Suppressor macrophage treated with lipopolysaccharide for 4 hours (primary cell): ENCODE measurements around the gene CEP170B.
"Not testable (repeated sequence)": the region's sequence is repeated elsewhere in the genome, so short reads cannot be mapped to it uniquely, and the experiment has no call there.

Source experiments
- DNase-seq: peaks from one replicate; pipeline ENCODE4 v3.0.0-alpha.2; 2020

CEP170B gene

GRCh38 chr14:104844306-104845032 lies 20.6 kb upstream of the CEP170B start:
- DNase-seq: no peak

DNA sequence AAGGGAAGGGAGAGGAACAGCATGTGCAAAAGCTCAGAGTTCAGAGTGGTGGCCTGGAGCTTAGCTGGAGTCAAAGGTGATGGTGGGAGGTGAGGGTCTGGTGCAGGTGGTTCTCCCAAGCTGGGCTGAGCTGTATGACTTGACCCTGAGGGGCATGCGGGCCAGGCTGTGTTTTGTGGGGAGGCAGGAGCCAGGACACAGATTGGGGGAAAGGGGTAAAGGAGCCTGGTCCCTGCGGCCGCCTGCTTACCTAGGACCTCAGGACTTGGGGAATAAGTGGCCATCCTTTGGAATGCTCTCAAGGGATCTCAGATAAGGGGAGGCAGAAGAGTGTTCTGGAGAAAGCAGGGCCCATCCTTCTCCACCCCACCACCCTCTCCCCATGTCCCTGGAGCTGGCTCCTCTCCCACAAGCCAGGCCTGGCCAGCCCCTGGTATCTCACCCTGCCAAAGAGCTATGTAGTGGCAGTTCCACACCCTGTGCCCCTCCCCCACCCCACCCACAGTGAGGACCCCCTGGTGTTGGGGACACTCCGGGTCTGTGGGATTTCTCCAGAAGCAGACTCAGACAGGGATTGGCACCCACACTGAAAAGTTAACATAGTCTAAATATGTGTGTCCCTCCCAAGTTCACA lies 19.9 kb upstream of the CEP170B start:
- no peak for DNase-seq

DNA sequence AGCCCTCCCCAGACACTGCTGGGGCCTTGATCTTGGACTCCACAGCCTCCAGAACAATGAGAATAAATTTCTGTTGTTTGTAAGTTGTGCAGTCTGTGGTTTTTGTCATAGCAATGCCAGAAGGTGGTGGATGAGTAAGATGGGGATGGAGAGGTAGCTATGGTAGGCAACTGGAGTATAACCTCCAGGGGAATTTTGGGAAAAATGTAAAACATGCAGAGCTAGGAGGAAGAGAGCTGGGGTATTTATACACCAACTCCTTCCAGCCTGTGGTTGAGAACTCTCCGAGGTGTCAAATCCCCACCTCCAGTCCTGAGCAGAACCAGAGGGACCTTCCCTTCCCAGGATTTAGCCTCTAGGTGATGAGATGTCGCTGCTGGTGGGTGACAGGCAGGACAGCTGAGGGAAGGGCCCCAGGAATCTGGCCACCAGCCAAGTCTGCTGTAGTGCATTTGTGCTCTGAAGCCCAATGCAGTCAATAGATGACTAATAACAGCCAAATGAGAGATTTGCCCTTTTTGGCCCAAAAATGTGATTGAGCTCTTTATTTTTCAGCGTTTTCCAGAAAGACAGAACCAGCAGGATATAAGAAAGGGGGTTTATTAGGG lies 19.1 kb upstream of the CEP170B start:
- DNase-seq: no peak

- no peak for DNase-seq
These were observed 12.8 kb upstream of the CEP170B start for GRCh38 chr14:104852280-104852663.

DNA sequence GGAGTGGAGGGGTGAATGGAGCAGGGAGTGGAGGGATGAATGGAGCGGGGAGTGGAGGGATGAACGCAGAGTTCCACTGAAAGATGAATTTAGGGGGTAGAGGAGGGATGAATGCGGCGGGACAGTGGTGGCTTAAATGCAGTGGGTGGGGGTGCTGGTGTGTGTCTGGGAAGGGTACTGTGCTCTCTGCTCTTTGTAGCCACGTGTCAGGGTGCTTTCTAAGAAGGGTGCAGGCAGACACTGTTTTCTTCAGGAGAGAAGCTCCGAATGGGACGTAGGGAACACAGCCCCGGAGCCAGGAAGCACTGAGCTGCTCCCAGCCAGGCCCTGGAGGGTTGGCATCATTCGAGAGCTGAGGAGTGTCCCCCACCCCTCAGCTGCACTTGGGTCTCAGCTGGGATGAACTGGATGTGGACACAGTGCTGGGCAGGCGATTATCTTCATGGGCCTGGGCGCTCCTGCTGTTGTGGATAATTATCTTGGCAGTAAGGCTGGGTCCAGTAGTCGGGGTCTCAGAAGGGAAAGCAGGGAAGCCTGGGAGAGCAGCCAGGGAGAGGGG lies 9.5 kb upstream of the CEP170B start:
- DNase-seq: no peak

- no peak for DNase-seq
These were observed 8.8 kb upstream of the CEP170B start for GRCh38 chr14:104856157-104856868.

GRCh38 chr14:104856869-104857860 lies 7.9 kb upstream of the CEP170B start:
- DNase-seq: no peak

GRCh38 chr14:104857931-104858330 lies 7.1 kb upstream of the CEP170B start:
- not testable (repeated sequence) for DNase-seq

GRCh38 chr14:104858811-104859426 lies 6.1 kb upstream of the CEP170B start:
- DNase-seq: no peak

DNA sequence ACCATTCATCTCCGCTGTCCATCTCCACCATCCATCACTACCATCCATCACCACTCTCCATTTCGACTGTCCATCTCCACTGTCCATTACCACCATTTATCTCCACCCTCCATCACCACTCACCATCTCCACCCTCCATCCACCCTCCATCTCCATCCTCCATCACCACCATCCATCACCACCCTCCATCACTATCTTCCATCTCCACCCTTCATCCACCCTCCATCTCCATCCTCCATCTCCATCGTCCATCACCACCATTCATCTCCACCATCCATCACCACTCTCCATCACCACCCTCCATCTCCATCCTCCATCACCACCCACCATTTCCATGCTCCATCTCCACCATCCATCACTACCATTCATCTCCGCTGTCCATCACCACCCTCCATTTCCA lies 5.2 kb upstream of the CEP170B start:
- DNase-seq: no peak

DNA sequence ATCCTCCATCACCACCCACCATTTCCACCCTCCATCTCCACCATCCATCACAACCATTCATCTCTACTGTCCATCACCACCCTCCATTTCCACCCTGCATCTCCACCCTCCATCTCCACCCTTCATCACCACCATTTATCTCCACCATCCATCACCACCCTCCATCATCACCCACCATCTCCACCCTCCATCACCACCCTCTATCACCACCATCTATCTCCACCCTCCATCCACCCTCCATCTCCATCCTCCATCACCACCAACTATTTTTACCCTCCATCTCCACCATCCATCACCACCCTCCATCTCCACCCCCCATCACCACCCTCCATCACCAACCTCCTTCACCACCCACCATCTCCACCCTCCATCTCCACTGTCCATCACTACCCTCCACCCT lies 4.7 kb upstream of the CEP170B start:
- DNase-seq: no peak

GRCh38 chr14:104863131-104863862 lies 1.8 kb upstream of the CEP170B start:
- DNase-seq: no peak

DNA sequence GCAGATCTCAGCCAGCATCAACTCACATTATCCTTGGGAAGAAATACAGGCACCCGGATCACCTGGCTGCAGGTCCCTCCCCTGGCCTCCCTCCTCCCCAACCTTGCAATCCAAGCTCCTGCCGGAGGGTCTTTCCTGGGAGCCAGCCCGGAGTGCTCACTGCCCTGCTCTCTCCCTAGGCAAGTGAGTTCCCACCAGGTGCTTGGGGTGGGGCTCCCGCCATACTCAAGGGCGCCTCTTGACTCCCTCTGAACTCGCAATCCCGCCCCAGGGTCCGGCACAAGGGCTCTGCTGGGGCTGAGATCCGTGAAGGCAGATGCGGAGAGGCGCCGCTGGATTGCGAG lies 1.2 kb upstream of the CEP170B start:
- no peak for DNase-seq

DNA sequence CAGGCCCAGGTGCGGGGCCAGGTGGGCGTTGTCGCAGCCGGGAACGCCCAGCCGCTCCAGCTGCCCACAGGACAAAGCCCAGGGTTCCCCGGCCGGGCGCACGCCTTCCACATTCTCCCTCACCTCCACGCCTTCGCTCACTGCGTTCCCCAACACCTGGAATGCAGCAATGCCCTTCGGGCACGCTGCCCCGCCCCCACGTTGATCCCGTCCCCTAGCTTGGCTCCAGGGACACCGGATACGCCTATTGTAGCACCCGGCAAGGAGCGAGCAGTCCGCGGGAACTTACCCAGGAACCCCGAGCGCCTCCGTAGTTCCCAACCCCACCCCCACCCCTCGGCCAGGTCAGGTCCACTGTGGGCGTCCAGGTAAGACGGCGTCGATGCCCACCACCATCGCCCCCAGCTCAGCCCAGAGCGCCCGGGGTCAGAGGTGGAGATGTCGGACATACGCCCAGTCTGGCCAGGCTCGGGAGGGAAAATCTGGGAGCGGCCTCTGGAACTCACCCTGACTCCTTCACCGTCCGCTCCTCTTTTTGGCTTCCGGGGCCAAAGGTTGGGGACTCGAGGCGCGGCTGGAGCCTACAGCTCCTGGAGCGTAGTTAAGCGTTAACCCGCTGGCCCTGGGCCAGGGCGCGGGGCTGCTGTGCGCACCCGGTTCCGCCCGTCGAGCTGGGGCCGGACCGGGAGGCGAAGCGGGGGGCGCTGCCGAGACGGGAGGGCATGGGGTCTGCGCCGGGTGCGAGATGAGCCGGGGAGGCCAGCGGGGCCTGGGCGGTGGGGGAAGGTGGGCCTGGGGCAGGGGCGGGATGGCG lies 594 bp upstream of the CEP170B start:
- DNase-seq: no peak

DNA sequence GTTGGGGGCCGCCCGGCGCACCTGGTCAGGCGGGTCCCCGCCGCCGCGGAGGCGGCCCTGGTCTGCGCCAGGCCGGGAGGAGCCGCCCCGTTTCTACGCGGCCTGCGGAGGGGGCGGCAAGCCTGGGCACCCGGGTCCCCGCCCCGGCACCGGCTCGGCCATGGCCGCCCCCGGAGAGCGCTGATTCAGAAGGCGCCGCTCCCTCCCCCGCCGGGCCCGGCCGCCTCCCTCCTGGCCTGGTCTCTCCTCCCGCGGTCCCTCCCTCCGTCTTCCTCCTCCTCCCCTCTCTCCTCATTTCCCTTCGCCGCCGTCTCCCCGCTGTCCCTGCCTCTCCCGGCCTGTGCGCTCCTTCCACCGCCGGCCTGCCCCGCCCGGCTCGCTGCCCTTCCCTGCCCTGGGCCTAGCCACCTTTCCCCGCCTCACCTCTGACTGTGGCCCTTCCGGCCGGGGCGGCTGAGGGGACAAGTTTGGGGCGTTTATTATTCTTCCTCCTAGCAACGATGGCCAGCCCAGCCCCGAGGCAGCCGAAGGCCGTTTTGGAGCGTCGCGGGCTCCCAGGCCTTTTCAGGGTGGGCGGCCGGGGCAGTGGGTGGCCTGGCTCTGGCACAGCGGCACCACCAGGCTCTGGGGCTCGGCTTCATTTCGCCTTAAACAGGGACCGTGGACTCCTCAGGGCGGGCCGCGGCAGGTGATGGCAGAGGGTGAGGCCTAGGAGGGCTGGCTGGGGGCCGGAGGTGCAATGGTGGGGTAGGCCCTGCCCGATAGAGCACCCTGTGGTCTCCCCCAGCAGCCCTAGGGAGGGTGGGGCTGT lies 768 bp downstream of the CEP170B start:
- peak; percentile 31 for DNase-seq

- no peak for DNase-seq
These were observed 1.6 kb downstream of the CEP170B start for GRCh38 chr14:104866451-104867370.

- DNase-seq: no peak
These were observed 2.4 kb downstream of the CEP170B start for GRCh38 chr14:104867371-104868059.
